Naive B cell (primary cell): ENCODE measurements around the gene AP1AR. TPM values are rescaled to one million over a fixed set of nuclear protein-coding genes. Genes with fewer than 3 reads are reported as not detected.
A peak's percentile ranks its signal among the peaks of the same experiment; 100 is the strongest.
"Not testable (repeated sequence)": the region's sequence is repeated elsewhere in the genome, so short reads cannot be mapped to it uniquely, and the experiment has no call there.

Experiments used
- ATAC-seq, 2 donors: fragments of 150-1000 bp; cut with Tn5 transposase; 2 replicates each; pipeline ENCODE4 v1.10.0; 2021; ENCODE audit warnings: low read depth in 2 of 2, mild to moderate bottlenecking in 2 of 2, moderate library complexity in 2 of 2
- DNase-seq: peaks from one replicate; pipeline ENCODE4 v3.0.0; 2022
- H3K27ac Mint-ChIP-seq, 6 donors: one replicate each; pipeline ENCODE4 v1.8.0; 2020 to 2022; ENCODE audit warnings: mild to moderate bottlenecking in 6 of 6, mixed read lengths in 6 of 6, moderate library complexity in 5 of 6, inconsistent platforms in 2 of 6
- H3K27me3 Mint-ChIP-seq, 3 donors: one replicate each; pipeline ENCODE4 v1.8.0; 2021 to 2022; ENCODE audit warnings: mixed read lengths in 3 of 3, mild to moderate bottlenecking in 1 of 3
- H3K36me3 Mint-ChIP-seq, 2 donors: one replicate each; pipeline ENCODE4 v1.8.0; 2020 to 2022; ENCODE audit warnings: mixed read lengths in 2 of 2, inconsistent platforms in 1 of 2, mild to moderate bottlenecking in 1 of 2
- H3K4me1 Mint-ChIP-seq, 3 donors: one replicate each; pipeline ENCODE4 v1.8.0; 2020 to 2022; ENCODE audit warnings: mixed read lengths in 3 of 3, inconsistent platforms in 1 of 3, mild to moderate bottlenecking in 1 of 3, moderate library complexity in 1 of 3
- H3K4me3 Mint-ChIP-seq, 8 donors: one replicate each; pipeline ENCODE4 v1.8.0; 2020 to 2022; ENCODE audit warnings: mild to moderate bottlenecking in 8 of 8, mixed read lengths in 8 of 8, moderate library complexity in 8 of 8, inconsistent platforms in 2 of 8
- H3K9me3 Mint-ChIP-seq, 7 donors: one replicate each; pipeline ENCODE4 v1.8.0; 2020 to 2022; ENCODE audit warnings: mixed read lengths in 7 of 7, mild to moderate bottlenecking in 5 of 7, inconsistent platforms in 2 of 7, moderate library complexity in 1 of 7
- polyA plus RNA-seq, 6 donors: library from polyadenylated mRNA; unstranded; fragments of 300-500 nt; fragmentation: Illumina TruSeq; gene quantifications; one replicate each; pipeline ENCODE4 v1.2.3, GENCODE V29; 2021; ENCODE audit warnings: low read depth in 6 of 6

AP1AR gene
- polyA plus RNA-seq, 6 donors from 2014 or later: 17.7 to 40.7 (median 25.6) TPM

DNA sequence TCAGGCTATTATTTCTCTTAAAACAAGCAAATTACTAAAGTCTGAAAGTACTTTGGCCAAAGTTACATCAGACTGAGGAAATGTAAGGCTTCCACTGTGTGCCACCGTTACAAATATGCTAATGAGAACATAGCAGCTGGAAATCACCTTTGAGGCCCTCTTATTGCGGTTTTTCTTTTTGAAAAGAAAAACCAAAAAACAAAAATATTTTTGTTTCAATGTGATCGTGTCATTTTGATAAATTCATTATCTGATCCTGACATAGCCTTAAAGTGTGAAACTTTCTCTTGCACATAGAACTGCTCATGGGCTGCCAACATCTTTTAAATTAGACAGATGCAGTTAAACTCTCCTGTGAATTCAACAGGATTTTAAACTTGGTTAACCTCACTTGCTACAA, 56.9 kb downstream of the AP1AR start:
- Mint-ChIP-seq H3K27me3 (no peaks in the 10 kb centered on the region), H3K4me1 (peaks cover 34 to 57% (median 46%) of the 10 kb centered on the region in 3 donors), H3K9me3 (peaks cover 0 to 7% (median 0%) of the 10 kb centered on the region in 7 donors), H3K27ac (peak overlapping the region; percentile 82 to 98 (median 94)), H3K4me3 (peak overlapping the region; percentile 27 to 96 (median 56)), H3K36me3 (no peaks in the 10 kb centered on the region)
- no peak for DNase-seq
- peak; percentile 32 to 41 for ATAC-seq

GRCh38 chr4:112289407-112290253, 58.0 kb downstream of the AP1AR start:
- Mint-ChIP-seq H3K36me3 (no peaks in the 10 kb centered on the region), H3K27me3 (no peaks in the 10 kb centered on the region), H3K9me3 (peaks cover 0 to 7% (median 0%) of the 10 kb centered on the region in 7 donors), H3K4me1 (peaks cover 28 to 46% (median 37%) of the 10 kb centered on the region in 3 donors), H3K27ac (peak overlapping the region; percentile 75 to 98 (median 94)), H3K4me3 (peak overlapping the region in 7 of 8 donors; percentile 31 to 96 (median 52))
- DNase-seq (no peak), ATAC-seq (no peak)

DNA sequence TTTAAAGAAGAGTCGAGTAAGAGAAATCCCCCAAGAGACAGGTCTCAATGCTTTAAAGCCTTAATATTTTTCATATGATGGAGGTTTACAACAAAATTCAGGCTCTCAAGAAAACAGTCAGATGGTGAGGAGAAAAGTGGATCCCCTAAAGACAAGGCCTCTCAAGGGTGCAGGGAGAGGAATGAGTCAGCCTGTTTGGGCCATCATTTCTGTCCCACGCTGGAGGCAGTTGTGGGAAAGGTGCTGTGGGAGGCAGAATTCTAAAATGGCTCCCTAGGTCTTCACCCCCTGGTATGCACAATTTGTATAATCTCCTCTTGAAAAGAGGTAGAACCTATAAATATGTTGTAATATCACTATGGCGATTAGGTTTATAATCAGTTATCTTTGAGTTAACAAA, 58.8 kb downstream of the AP1AR start:
- Mint-ChIP-seq H3K4me3 (no peak overlapping the region), H3K9me3 (peaks cover 0 to 7% (median 0%) of the 10 kb centered on the region in 7 donors), H3K4me1 (peaks cover 28 to 45% (median 37%) of the 10 kb centered on the region in 3 donors), H3K27ac (peak overlapping the region in 3 of 6 donors; percentile 7 to 98 (median 82)), H3K36me3 (no peaks in the 10 kb centered on the region), H3K27me3 (no peaks in the 10 kb centered on the region)
- DNase-seq (no peak), ATAC-seq (no peak)

GRCh38 chr4:112296949-112297880, 65.6 kb downstream of the AP1AR start, which contains the start of gene ALPK1:
ALPK1 (plus strand) TSS chr4:112297369.
- Mint-ChIP-seq H3K4me3 (peak within 1 kb of the TSS; percentile 77 to 93 (median 87)), H3K36me3 (no peaks in the 10 kb centered on the region), H3K27me3 (no peaks in the 10 kb centered on the region), H3K9me3 (no peaks in the 10 kb centered on the region), H3K27ac (peak within 1 kb of the TSS; percentile 53 to 92 (median 86)), H3K4me1 (peaks cover 7 to 24% (median 17%) of the 10 kb centered on the region in 3 donors)
- ATAC-seq: peak; percentile 96 to 98
- peak; percentile 53 for DNase-seq

DNA sequence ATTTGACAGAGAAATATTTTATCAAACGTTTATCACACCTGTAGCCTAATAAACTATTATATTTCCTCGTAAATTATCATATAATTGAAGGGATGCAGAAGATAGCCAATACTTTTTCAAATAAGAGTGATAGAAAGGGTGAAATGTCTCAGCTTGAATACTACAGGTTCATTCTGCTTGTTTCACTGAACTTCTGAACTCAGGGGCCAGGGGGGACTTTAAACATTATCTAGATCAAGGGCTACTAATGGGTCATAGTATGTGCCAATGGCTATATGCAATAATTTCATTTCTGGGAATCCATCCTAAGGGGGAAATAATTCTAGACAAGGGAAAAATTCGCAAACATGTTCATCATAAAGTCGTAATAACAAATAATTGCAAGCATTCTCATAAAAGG, 68.1 kb downstream of the AP1AR start:
- peak overlapping the region in 1 of 8 donors; percentile 12 for H3K4me3 Mint-ChIP-seq
- ATAC-seq: no peak
- no peaks in the 10 kb centered on the region for H3K36me3 Mint-ChIP-seq
- H3K27ac Mint-ChIP-seq: peak overlapping the region in 1 of 6 donors; percentile 85
- DNase-seq: no peak
- no peaks in the 10 kb centered on the region for H3K9me3 Mint-ChIP-seq
- peaks cover 7 to 24% (median 17%) of the 10 kb centered on the region in 3 donors for H3K4me1 Mint-ChIP-seq
- H3K27me3 Mint-ChIP-seq: no peaks in the 10 kb centered on the region

DNA sequence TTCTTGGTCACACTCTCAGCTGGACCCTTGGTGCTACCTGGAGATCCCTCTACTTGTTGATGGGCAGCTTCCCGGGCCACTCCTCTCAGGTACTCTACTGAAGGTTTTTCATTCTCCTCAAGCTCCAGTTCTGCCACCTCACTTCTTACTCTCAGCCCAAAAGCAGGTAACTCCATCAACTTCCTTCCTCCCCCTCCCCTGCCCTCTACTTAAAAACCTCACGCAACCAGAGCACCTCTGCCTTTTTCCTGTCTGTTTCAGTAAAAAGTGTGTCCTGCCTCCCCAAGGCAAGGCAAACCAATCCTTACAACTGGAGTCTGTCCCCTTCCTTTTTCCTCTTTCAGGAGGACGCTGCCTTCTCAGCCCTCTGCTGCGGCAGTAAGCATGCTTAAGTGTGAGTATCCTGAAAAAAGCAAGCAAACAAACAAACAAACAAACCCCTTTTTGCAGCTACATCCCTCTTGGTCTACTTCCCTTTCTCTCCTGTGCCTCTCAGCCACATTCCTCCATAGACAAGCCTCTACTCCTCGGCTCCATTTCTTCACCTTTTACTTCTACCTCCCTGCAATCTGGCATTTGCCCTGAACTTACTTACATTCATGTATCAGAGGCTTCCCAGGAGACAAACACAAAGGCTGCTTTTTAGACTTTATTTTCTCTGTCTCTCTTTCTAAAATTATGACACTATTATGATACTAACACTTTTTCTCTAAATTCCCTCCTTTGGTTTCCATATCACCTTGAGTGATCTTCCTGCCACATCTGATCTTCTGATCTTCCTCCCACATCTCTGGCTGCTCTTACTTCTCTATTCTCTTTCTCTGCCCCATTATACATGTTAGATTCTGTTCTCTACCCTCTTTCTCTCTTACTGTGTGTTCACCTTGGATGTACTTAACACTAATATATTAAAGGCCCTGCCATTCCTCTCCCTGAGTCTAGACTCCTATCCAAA, 71.0 kb downstream of the AP1AR start:
- no peaks in the 10 kb centered on the region for H3K27me3 Mint-ChIP-seq
- no peak overlapping the region for H3K27ac Mint-ChIP-seq
- DNase-seq: no peak
- peak in 1 of 2 donors; percentile 51 for ATAC-seq
- H3K9me3 Mint-ChIP-seq: no peaks in the 10 kb centered on the region
- H3K4me1 Mint-ChIP-seq: peaks cover 12 to 16% (median 14%) of the 10 kb centered on the region in 3 donors
- H3K36me3 Mint-ChIP-seq: no peaks in the 10 kb centered on the region
- no peak overlapping the region for H3K4me3 Mint-ChIP-seq

- not testable (repeated sequence) for H3K4me1 Mint-ChIP-seq, H3K9me3 Mint-ChIP-seq, H3K4me3 Mint-ChIP-seq, DNase-seq, H3K36me3 Mint-ChIP-seq, ATAC-seq, H3K27me3 Mint-ChIP-seq
- H3K27ac Mint-ChIP-seq: peak overlapping the region in 1 of 6 donors; percentile 18
Observed at GRCh38 chr4:112305477-112305876, 73.9 kb downstream of the AP1AR start.

DNA sequence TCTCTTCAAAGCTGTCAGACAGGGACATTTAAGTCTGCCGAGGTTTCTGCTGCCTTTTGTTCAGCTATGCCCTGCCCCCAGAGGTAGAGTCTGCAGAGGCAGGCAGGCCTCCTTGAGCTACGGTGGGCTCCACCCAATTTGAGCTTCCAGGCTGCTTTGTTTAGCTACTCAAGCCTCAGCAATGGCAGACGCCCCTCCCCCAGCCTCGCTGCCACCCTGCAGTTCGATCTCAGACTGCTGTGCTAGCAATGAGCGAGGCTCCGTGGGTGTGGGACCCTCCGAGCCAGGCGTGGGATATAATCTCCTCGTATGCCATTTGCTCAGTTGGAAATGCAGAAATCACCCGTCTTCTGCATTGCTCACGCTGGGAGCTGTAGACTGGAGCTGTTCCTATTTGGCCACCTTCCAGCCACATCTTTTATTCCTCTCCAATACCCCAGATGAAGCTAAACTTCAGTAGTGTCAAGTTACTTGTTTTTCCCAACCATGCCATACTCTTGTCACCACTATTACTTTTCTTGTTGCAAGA, 77.7 kb downstream of the AP1AR start:
- not testable (repeated sequence) for ATAC-seq, H3K27ac Mint-ChIP-seq, H3K4me3 Mint-ChIP-seq, H3K36me3 Mint-ChIP-seq, H3K27me3 Mint-ChIP-seq, DNase-seq, H3K9me3 Mint-ChIP-seq
- peaks cover 9 to 12% (median 9%) of the 10 kb centered on the region in 3 donors for H3K4me1 Mint-ChIP-seq

DNA sequence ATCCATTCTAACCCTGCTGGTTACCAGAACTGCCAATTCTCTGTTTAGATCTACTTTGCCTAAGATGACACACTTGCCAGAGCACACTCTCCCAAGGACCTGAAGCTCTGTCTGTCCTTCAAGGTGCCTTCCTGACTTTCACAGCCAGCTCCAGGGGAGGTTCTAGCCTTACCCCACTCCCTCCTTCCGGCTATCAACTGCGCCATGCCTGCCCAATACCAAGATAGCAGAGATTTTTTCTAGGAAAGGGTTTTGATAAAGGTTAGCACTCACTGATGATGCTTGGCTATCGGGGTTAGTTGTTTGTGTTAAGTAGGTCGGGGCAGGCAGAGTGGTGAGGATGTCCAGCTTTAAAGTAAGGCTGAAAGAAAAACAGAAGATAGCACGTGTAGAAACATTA, 79.9 kb downstream of the AP1AR start:
- Mint-ChIP-seq H3K27me3 (no peaks in the 10 kb centered on the region), H3K27ac (peak overlapping the region in 4 of 6 donors; percentile 6 to 72 (median 49)), H3K36me3 (peaks cover 0 to 6% of the 10 kb centered on the region in 2 donors), H3K9me3 (no peaks in the 10 kb centered on the region), H3K4me3 (peak overlapping the region in 2 of 8 donors; percentile 51 to 66), H3K4me1 (peaks cover 16 to 17% (median 17%) of the 10 kb centered on the region in 3 donors)
- ATAC-seq (no peak), DNase-seq (no peak)

DNA sequence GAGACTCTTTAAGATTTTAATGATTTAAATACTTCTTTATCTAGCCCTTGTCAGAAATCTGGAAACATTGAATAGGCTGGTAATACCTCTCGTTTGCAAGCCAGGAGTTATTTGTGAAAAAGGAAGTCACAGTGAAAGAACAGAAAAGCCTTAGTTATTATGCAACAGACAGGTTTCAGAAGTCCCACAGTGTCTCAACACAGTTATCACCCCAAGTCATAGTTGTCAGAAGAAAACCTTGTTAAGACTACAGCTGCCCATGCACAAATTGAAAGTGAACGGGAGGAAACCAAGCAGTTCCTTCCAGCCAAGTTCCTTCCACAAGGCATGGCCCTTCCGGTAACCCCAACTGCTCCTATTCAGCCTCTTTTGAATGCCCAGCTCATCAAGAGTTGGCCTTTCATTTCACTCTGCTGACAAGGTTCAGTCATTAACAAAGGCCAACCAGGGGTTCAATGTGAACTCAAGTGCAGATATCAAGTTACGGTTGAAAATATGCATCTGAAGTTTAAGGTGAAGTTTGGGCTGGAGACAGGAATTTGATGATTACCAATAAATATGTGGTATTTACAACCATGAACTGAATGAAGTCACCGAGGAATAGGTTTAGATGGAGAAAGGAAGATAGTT, 81.1 kb downstream of the AP1AR start:
- Mint-ChIP-seq H3K4me1 (peaks cover 12 to 18% (median 14%) of the 10 kb centered on the region in 3 donors), H3K36me3 (peaks cover 0 to 6% of the 10 kb centered on the region in 2 donors), H3K27me3 (no peaks in the 10 kb centered on the region), H3K4me3 (no peak overlapping the region), H3K27ac (peak overlapping the region in 1 of 6 donors; percentile 59), H3K9me3 (no peaks in the 10 kb centered on the region)
- no peak for DNase-seq
- peak; percentile 72 to 76 for ATAC-seq

DNA sequence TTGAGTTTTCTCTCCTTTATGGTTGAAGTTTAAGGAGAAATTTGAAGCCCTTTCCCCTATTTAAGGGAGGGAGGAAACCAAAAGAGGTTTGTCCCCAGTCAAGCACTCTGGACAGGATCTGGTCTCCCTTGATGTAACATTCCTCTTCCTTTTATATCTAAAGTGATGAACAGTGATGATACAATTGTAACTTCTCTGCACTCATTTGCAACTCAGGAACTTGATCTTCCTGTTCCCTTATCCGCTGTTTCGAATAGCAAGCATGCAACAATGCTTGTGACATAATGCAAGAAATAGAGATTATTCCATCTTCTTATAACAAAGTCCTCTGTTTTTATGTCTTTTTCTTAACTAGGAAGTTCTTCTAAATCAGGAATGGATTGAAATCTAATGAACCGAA, 83.9 kb downstream of the AP1AR start:
- ATAC-seq: no peak
- Mint-ChIP-seq H3K4me1 (peaks cover 12 to 29% (median 14%) of the 10 kb centered on the region in 3 donors), H3K9me3 (no peaks in the 10 kb centered on the region), H3K36me3 (no peaks in the 10 kb centered on the region), H3K4me3 (no peak overlapping the region), H3K27me3 (no peaks in the 10 kb centered on the region), H3K27ac (peak overlapping the region in 1 of 6 donors; percentile 74)
- no peak for DNase-seq

DNA sequence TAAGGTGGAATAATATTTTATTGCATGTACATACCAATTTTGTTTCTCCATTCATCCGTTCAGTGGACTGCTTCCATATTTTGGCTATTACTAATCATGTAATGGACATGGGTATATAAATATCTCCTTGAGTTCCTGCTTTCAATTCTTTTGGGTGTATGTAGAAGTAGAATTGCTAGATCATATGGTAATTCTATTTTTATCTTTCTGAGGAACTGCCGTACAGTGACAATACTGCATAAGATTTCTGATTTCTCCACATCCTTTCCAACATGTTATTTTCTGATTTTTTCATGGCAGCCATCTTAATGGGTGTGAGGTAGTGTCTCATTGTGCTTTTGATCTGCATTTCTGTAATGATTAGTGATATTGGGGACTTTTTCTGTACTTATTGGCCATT, 84.8 kb downstream of the AP1AR start:
- H3K4me3 Mint-ChIP-seq: no peak overlapping the region
- DNase-seq (no peak), ATAC-seq (no peak)
- H3K9me3 Mint-ChIP-seq: no peaks in the 10 kb centered on the region
- no peaks in the 10 kb centered on the region for H3K27me3 Mint-ChIP-seq
- H3K36me3 Mint-ChIP-seq: no peaks in the 10 kb centered on the region
- peak overlapping the region in 1 of 6 donors; percentile 1 for H3K27ac Mint-ChIP-seq
- H3K4me1 Mint-ChIP-seq: peaks cover 12 to 28% (median 14%) of the 10 kb centered on the region in 3 donors
